Amygdala (tissue), 56 donors: ENCODE results near the gene CLOCK.

Experiments
- DNase-seq, 56 donors: peaks; one replicate each; lab custom pipeline; 2025; lab: John Stamatoyannopoulos, UW

Gene CLOCK

DNA sequence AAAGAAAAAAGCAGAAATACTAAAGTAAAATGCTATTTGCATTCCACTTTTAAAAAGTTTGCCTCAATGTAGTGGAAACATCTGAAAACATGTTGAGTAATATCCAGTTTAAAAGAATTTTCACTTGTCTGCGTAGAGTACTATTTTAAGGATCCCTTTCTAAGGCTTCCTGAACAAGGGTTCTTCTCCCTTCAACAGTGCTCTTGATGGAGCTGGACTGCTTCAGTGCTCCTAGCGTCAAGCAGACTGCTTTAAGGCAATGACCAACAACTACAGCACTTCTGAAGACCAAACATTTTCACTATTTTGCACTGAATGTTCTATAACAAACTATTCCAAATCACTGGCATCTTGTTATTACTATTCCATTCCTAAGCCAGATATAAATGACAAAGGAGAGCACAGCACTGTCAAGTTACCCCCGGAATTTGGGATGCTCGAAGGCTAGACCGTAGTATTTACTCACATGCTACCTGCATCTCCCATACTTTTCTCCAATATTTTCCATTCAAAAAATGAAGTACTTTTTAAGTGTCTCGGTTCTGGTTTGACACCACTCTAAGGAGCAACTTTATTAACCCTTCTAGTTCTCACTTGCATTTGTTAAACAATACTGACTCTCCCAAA, 114.9 kb downstream of the CLOCK start:
- no peak for DNase-seq

DNA sequence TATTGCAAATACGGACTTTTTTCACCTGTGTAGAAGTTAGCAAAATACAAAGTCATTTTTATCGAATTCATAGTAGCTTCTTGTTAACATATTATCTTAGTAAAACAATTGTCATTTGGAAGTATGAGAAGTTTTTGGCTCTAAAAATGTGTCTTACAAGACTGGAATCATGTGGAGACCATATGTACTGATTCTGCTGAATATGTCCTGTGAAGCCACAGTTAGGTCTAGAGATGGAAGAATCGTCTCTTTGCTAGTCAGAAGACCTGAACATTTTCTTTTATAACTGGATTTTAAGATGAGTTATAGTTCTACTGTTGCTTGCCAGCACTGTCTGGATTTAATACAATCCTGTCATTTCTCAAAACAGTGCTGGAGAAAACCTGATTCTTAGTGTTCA, 121.9 kb downstream of the CLOCK start:
- no peak for DNase-seq

DNA sequence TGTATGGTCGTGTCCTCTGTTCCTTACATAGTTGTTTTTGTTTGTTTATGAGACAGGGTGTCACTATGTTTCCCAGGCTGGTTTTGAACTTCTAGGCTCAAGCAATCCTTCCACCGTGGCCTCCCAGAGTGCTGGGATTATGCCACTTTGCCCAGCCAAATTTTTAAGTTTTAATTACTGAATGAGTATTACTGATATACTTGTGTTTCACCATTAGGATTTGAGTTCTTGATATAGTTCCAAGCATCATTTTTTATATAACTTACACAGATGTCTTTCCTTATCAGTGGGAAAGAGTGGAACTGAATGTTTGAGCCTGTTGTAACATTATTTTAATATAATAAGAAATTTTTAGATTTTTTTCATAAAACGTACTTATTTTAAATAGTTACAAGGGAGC, 130.5 kb downstream of the CLOCK start:
- no peak for DNase-seq

GRCh38 chr4:55411621-55412020, 135.1 kb downstream of the CLOCK start:
- DNase-seq, result no peak

DNA sequence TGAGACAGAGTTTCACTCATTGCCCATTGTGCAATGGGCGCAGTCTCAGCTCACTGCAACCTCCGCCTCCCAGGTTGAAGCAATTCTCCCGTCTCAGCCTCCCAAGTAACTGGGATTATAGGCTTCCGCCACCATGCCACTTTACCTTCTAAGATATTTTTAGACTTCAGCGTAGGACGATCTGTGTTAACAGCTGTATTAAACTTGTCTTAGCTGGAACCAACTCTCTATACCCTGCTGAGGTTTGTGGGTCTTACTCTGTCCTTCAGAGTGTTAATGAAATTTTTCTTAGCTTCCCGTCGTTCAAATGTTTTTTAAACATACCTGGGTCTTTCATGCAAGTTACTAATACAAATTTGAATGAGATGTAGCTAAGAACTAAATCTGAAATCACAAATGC, 136.3 kb downstream of the CLOCK start:
- DNase-seq, result no peak

DNA sequence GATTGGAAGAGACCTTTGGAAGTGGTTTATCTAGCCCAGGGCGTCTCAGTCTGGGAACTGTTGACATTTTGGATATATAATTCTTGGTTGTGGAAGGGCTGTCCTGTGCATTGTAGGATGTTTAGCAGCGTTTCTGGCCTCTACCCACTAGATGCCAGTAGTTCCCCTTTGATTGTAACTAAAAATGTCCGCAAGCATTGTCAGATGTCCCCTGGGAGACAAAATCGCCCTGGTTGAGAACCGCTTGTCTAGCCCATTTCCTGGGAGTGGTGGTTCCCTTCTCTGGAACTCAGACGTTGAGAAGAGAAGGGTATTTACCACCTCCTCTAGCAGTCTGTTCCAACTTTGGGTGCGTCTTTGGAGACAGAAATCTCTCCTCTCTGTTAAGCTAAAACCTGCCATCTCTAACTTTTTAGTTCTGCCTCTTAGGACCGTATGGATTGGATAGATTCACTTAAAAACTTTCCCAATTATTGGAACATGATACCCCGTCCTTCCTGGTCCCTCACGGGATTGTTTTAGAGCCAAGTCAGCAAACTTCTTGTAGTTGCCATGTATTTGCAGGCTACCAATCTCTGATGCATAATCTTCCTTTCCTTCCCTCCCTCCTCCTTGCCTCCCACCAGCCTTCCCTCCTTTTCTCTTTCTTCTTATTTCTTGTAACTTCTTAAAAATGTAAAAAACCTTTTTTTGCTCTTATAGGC, 137.1 kb downstream of the CLOCK start:
- peak in 4 of 56 donors; percentile 10 to 34 (median 20) for DNase-seq

DNA sequence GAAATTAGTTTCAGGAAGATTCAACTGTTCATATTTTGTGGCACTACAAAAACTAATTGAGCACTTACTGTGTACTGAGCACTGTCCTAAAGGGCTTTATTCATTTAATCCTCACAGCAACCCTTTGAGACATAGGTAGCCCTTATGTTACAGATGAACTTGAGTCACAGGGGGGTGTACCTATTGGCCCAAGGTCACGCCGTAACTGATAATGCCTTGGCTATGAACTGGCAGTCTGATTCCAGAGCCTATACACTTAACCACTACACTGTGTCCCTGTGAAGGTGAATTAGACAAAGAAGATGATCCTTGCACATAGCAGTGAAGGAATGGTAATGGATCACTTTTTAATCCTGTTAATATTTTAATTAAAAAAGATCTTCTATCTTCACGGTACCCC, 138.9 kb downstream of the CLOCK start:
- no peak for DNase-seq

DNA sequence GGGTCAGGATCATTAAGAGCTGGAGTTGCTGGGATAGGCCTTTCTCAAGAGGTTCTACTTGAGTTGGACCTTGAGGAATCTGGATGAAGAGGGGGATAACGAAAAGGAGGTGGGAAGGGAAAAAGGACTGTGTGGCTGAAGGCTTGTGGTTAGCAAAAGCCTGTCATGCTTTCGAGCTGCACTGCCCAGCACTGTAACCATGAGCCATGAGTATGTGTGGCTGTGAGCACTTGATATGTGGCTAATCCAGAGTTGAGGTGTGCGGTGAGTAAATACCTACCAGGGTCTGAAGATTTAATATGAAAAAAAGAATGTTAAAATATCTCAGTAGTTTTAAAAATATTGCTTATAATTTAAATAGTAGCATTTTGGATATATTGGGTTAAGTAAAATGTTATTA, 139.6 kb downstream of the CLOCK start:
- DNase-seq, result no peak

DNA sequence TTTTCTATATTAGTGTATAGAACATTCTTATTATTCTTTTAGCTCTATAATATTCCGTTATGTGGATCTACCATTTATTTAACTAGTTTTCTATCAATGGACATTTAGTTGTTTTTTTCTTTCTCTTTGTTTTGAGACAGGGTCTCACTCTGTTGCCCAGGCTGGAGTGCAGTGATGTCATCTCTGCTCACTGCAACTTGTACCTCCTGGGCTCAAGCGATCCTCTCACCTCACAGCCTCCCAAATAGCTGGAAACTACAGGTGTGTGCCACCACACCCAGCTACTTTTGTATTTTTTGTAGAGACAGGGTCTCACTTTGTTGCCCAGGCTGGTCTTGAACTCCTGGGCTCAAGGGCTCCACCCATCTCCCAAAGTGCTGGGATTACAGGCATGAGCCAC, 140.2 kb downstream of the CLOCK start:
- no peak for DNase-seq

GRCh38 chr4:55405073-55405472, 141.6 kb downstream of the CLOCK start:
- no peak for DNase-seq

- DNase-seq, result no peak
Measured at GRCh38 chr4:55399581-55399980, 147.1 kb downstream of the CLOCK start.

- peak in 1 of 56 donors; percentile 14 for DNase-seq
Measured at GRCh38 chr4:55398966-55399365, 147.7 kb downstream of the CLOCK start.

GRCh38 chr4:55398461-55398860, 148.2 kb downstream of the CLOCK start:
- no peak for DNase-seq

DNA sequence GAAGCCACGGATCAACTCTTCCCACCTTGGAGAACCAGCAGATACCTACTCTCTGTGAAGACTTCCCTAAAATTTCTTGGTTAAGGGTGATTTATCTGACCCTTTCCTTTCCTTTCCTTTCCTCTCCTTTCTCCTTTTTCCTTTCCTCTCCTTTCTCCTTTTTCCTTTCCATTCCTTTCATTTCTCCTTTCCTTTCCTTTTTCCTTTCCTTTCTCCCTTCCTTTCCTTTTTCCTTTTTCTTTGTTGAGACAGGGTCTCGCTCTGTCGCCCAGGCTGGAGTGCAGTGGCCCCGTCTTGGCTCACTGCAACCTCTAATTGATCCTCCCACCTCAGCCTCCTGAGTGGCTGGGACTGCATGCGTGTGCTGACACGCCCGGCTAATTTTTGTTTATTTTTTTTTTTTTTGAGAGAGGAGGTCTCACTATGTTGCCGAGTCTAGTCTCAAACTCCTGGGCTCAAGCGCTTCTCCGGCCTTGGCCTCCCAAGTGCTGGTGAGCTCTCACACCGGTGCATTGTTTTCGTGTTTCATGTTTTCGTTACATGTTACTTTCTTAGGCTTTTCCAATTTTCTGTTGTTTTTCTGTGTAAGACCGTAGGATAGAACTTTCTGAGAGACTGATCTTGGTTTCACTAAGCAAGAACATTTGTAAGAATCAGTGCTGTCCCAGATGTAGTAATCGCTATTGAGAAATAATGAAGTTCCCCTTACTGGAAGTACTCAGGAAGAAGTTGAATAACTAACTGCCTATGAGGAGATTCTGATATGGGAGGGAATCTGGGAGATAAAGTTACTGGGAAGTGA, 149.0 kb downstream of the CLOCK start:
- DNase-seq, result no peak

DNA sequence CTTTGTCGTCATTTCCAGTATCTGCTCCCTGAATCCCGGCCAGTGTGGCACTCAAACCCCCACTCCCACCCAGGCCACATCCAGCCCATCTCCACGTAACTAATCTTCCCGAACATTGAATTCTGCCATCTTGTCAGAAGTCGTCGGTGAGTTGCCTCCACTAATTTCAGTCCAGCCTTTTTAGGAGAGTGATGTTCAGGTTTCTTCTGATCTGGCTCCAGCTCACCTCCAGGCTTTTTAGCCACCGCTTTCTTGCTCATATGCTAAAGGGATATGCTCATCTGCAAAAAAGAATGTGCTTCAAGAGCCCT, 149.6 kb downstream of the CLOCK start:
- DNase-seq, result peak in 6 of 56 donors; percentile 8 to 45 (median 18)

DNA sequence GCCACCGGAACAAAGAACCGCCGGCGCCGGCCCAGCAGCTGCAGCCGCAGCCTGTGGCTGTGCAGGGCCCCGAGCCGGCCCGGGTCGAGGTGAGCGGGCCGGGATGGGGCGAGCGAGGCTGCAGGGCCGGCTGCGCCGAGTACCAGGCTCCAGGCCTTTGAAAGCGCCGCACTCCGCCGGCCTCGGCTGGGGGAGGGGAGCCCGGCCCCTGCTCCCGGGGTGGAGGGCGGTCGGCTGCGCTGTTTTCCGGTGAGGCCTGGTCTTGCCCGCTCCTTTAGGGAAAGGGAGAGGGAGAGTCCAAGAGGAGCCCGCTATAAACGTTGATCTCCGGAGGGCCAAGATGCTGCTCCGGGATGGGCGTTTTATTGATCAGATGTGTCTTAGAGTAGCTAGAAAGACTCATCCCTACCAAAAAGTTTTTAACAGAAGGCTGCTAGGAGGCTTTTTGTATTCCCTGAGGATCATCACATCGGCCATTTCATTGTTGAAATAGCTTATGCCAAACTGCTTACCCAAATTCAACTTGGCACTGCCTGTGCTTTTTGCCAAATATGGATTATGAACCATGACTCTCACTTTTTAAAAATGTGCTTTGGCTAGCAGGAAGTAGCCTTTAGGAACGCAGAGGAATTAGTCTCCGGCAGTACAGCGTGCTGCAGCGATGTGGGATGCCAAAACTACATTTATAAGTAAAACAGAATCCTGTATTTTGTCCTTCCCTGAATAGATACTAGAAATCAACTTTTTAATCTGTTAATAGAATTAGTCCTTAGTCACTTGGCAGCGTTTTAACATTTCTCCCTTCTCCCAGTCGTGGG, 150.2 kb downstream of the CLOCK start:
- peak in 22 of 56 donors; percentile 5 to 59 (median 32) for DNase-seq

DNA sequence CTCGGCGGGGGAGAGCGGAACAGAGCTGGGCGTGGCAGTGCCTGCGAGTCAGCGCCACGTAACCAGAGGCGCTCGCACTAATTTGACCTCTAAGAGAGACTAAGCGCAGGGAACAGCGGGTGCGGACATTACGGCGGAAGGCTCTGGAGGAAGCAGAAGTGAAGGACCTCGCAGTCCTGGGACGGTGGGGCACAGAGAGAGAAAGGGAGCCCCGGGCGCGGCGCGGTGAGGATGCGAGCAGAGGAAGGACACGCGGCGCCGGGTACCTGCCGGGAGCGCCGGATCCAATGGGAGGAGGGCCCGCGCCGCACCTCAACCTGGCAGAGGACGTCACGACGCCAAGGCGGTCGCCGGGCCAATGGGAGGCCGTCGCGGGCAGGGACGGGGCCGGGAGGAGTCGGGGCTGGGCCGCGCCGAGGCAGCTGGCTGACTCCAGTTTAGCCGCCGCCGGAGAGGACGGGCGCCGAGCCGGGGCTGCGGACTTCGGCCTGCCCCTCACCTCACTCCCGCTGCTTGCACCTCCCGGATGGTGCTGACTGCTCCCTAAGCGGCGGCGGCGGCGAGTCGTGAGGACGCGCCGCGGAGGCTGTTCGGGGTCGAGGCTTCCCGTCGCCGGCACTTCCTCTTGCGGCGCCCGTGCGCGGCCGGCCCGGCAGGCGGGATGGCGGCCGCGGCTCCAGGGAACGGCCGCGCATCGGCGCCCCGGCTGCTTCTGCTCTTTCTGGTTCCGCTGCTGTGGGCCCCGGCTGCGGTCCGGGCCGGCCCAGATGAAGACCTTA, 151.0 kb downstream of the CLOCK start, which contains the start of gene TMEM165:
TSS of gene TMEM165 (plus strand) at position 429 of the 779 bp plus-strand sequence. CDS start at position 662, 233 bp downstream.
- DNase-seq, result peak; percentile 30 to 92 (median 84)

DNA sequence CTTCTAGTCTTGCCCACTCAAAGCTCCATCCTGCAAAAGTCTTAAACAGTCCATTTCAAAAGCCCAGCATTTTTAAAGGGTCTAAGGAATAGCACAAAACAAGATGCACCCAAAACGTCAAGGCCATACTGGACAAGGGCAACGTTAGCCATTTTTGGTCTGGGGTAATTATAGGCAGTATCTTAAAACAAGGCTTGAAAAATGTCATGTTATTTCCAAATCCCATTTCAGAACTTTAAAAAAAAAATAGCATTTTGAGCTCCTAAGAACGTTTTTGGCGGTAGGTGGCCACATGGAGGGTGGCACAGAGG, 151.5 kb downstream of the CLOCK start:
- no peak for DNase-seq

GRCh38 chr4:55393461-55394320, 153.0 kb downstream of the CLOCK start:
- peak in 25 of 56 donors; percentile 3 to 62 (median 26) for DNase-seq
